ENCODE results near the gene RUFY1.
"Not testable (repeated sequence)": the region's sequence is repeated elsewhere in the genome, so short reads cannot be mapped to it uniquely, and the experiment has no call there.

The RUFY1 gene, protein sequence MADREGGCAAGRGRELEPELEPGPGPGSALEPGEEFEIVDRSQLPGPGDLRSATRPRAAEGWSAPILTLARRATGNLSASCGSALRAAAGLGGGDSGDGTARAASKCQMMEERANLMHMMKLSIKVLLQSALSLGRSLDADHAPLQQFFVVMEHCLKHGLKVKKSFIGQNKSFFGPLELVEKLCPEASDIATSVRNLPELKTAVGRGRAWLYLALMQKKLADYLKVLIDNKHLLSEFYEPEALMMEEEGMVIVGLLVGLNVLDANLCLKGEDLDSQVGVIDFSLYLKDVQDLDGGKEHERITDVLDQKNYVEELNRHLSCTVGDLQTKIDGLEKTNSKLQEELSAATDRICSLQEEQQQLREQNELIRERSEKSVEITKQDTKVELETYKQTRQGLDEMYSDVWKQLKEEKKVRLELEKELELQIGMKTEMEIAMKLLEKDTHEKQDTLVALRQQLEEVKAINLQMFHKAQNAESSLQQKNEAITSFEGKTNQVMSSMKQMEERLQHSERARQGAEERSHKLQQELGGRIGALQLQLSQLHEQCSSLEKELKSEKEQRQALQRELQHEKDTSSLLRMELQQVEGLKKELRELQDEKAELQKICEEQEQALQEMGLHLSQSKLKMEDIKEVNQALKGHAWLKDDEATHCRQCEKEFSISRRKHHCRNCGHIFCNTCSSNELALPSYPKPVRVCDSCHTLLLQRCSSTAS

DNA sequence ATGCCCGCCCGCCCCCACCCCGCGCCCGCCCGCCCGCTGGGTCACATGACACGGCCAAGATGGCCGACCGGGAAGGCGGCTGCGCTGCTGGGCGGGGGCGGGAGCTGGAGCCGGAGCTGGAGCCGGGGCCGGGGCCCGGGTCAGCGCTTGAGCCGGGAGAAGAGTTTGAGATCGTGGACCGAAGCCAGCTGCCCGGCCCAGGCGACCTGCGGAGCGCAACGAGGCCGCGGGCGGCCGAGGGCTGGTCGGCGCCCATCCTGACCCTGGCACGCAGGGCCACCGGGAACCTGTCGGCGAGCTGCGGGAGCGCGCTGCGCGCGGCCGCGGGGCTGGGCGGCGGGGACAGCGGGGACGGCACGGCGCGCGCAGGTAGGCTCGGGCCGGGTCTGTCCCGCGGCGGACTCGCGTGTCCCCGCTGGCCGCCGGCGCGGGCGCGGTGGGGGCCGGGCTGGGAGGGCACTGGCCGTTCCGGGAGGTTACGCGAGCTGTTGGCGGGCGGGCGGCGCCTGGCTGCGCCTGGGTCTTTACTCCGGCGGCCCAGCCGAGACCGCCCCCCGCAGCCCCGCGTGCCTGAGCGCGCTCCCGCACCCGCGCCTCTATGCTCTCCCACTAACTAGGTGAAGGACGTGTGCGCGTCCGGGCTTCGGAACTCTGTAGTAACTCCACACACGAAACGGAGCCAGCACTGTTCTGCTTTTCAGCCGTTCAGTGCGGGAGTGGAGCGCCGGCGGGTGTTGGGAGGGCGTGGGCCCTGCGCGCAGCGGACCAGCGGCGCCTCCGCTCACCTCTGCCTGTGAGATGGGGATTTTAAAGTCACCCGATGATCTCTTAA lies at the start of gene RUFY1:
Gene RUFY1 (plus strand): TSS at position 44 of the 832 bp plus-strand sequence. CDS start 16 bp downstream, at position 60.
- DNase-seq (ENCODE audit: low read depth), result peak; percentile 87

DNA sequence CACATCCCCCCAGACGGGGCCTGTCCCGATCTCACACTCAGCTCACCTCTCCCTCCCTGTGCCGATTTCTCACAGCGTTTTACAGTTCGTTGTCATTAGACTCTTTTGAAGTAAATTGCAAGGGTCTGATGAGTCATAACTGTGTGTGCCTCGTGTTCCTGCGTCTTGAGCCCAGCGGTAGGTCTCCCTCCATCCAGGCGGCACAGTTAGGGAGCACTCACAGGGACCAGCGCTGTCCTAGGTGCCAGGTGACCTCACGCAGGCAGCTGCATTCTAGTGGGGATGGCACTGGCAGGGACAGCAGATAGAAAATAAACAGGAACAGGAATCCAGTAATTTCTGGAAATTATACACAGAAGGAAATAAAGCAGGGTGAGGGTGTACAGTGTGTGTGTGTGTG lies 48.4 kb upstream of the RUFY1 start:
- DNase-seq (ENCODE audit: low read depth), result not testable (repeated sequence)

DNA sequence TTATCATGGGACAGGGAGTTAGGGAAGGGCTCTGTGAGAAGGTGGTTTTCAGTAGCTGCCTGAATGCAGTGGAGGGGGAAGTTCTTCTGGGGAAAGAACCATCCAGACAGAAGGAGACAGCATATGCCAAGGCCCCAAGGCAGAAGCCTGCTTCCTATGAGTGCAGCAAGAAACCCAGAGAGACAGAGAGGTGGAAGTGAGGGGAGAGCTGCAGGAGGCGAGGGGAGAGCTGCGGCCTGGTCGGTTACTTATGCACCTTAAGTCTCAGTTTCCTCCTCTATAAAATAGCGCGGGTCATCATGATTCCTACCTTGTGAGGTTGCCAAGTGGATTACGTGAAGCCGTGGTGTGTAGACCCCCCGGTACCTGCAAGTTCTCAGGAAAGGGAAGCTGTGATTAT lies 47.9 kb upstream of the RUFY1 start:
- not testable (repeated sequence) for DNase-seq (ENCODE audit: low read depth)

DNA sequence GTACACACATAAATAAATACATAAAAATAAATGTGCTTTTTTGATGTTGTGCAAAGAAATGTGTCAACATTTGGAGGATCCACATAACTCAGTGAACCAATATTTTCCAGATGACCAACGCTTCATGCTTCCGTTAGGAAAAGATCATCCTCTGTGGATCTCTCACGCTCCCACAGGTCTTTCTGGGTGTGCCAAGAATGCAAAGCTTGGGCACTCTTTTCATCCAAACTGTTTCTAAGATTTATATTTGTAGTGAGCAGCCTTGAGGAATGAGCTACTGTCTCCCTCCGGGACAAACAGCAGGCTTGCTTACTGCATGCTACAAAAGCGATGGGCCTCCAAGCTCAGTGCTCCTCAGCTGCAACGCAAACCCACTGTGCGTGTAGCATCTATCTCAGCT lies 46.2 kb upstream of the RUFY1 start:
- DNase-seq (ENCODE audit: low read depth), result no peak

DNA sequence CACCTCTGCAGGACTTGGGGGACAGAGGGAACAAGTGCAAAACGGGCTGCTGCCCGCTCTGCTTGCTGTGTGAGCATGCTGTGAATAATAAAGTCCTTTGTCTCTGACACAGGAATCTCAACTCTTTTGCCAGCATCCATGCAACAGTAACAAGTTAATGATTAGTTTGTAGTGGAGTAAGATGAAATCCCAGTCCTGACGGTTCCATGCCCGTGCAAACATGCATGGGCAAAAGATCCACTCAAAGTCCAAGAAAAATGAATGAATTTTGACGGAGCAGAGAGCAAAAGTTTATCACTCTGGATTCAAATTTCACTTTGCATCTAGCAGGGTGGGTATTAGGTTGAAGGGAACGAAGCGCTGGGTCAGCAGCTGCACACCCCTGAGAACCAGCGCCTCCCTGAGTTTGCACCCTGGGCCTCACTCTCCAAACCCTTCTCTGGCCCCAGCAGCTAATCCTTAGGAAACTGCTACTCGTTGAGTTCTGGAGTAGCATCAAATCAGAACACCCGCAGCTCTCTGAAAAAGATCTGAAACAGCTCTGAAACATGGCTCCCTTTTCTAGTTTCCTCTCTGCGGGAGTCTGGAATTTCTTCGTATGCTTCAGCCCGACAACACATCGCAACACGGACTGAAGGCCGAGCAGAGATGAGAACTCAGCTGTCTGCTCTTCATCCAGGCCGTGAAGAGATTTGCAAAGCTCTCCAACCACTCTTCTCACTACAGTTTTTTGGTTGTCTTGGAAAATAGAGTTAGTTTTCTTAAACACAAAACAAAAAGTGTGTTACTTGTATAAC lies 45.6 kb upstream of the RUFY1 start:
- DNase-seq (ENCODE audit: low read depth), result no peak

DNA sequence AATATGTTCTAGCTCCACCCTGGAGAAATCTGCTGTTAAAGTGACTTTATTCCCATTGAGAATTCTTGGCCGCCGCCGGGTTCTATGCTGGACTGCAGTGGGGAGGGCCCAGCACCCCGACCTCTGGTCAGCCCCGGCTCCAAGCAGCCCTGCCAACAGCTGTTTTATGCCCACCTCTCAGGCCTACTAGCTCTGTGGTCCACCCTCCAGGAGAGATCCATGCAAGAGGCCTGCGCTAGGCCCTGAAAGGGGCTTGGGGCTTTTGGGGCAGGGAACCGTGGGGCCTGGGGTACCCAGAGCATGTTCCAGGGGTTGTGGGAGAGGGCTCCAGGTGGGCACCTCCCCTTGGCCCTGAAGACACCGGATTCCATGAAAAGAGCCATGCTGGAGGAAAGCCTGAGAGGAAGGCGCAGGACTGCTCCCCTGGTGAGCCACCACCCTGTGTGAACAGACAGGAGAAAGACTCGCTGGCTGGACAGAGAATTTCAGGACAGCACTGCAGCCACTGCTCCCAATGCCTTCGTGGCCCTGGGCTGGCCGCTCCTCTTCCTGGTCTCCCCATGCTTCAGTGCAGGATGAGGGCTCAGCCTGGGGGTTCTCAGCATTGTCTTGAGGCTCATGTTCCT lies 44.6 kb upstream of the RUFY1 start:
- no peak for DNase-seq (ENCODE audit: low read depth)

DNA sequence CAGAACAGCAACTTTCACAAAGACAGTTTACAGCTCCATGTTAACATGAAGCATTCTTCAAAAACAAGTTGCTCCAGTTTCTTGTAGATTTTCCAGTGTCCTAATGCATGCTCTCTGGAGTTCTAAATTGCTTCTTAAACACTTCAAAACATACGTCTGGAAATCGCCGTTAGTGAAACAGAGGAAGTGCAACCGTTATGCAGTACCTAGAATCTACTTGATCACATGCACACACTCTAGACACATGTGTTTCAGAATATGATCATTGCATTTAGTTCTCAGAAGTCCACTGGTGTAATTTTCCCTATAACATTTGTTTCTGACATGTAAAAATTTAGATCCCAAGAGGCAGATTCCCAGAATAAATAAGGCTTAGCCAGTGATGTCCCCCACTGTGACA lies 41.1 kb upstream of the RUFY1 start:
- no peak for DNase-seq (ENCODE audit: low read depth)

DNA sequence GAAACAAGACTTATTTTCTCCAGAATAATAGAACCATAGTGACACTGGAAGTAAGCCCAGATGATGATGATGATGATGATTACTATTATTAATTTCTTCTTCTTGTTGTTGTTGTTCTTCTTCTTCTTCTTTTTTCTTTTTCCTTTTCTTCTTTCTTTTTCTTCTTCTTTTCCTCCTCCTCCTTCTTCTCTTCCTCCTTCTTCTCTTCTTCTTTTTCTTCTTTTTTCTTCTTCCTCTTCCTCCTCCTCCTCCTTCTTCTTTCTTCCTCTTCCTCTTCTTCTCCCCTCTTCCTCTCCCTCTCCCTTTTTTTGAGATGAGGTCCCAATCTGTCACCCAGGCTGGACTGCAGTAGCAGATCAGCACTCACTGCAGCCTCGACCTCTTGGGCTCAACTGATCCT lies 40.5 kb upstream of the RUFY1 start:
- DNase-seq (ENCODE audit: low read depth), result no peak

DNA sequence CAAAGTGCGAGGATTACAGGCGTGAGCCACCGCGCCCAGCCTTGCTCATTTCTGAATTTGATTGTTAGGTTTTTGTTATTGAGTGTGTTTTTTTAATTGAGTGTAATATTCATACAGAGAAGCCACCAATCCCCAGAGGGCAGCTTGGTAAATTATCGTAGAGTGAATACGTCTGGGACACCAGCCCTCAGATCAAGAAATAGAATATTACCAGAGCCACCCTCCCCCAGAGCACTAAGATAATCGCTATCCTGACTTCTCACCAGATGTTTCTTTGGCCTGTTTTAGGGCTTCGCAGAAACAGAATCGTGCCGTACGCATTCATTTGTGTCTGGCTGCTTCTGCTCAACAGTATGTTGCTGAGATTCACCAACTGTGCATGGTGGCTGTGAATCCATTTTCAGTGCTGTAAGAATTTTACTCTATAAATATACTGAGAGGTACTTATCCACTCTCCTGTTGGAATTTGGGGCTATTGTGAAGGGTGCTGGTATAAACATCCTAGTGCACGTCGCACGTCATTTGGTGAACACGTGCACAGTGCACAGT lies 37.8 kb upstream of the RUFY1 start:
- no peak for DNase-seq (ENCODE audit: low read depth)

DNA sequence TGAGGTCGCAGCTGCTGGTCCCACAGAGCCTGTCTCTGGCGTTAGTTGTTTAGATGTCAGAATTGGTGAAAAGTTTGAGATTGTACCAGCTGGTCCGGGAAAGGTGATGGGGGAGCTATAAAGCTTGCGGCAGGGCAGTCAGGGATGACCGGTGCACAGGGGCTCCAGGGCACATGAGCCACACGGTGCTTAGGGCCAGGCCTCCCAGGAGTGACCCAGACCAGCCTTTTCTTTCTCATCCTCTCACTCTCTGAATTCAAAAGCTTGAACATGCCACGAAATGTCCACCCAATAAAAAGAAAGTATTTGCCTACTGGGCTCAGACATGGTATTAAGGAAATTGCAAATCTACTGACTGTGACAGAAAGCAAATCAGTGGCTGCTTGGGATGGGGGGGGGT lies 34.9 kb upstream of the RUFY1 start:
- DNase-seq (ENCODE audit: low read depth), result not testable (repeated sequence)

DNA sequence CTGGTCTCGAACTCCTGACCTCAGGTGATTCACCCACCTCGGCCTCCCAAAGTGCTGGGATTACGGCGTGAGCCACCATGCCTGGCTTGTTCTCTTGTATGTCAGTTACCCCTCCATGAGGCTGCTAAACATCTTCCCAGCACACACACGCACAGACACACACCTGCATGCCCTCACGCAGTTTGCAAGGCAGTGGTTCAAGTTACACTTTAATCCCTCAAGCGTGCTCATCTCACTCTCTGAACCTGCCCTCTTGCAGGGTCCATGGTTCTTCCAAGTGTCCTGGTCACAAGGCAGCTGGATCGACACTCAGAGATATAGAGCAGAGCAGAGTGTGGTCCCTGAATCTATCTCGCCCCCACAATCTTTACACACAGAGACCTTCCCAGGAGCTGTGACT lies 34.1 kb upstream of the RUFY1 start:
- no peak for DNase-seq (ENCODE audit: low read depth)

DNA sequence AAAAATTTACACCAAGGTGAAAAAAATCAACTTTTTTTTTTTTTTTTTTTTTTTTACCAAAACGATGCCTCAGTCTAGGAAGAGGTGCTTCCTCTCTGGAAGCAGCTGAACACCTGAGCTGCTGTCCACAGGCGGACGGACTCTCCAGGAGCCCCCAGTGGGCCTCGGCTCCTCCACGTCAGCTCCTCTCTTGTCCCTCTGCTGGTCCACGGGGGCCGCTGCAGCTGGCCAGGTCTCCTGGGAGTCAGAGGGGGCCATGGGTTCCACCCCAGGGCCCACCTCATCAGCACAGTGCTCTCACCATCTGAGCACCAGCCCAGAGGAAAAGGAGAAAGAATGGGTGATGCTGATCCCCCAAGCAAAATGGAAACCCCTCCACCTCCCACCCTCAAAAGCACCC lies 32.6 kb upstream of the RUFY1 start:
- not testable (repeated sequence) for DNase-seq (ENCODE audit: low read depth)

DNA sequence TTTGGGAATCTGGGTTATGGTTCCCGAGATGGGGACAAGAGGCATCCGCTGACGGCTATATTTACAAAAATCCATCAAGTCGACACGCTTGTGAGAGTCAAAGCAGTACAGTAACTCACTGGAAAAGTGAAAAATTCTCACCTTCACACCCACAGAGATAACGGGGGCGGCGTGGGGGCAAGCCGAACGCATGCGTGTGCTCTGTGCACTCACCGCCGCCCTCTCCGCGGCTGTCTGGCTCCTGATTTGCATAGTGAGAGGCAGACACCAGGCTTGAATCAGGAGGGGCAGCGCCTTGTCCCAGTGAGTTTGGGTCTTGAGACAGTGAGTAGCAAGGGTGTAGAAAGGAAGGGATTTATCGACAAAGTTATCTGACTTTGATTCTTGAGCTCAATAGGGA lies 32.0 kb upstream of the RUFY1 start:
- not testable (repeated sequence) for DNase-seq (ENCODE audit: low read depth)

DNA sequence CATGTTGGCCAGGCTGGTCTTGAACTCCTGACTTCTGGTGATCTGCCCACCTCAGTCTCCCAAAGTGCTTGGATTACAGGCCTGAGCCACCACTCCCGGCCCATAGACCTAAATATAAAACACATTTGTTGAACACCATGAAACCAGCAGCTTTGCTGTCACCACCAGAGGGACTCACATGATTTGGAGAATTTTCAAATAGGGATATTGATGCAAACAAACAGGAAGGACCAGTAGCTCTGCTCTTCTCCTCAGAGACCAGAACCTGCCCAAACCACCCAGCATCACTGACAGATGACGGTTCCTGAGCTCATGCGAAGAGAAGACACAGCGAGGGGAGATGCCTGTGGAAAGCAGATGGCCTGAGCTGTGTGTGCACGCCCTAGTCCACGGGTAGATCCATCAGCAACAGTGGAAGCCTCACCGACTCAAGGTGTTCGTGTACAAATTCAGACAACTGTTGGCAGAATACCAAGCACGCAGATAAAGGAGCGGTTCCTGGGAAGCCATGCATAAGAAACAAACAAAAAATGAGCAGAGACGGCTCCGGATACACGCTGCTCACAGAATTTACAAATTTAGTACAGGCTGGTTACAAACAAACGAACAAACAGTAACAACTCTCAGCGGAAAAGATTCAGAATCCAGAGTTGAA lies 30.8 kb upstream of the RUFY1 start:
- DNase-seq (ENCODE audit: low read depth), result not testable (repeated sequence)

DNA sequence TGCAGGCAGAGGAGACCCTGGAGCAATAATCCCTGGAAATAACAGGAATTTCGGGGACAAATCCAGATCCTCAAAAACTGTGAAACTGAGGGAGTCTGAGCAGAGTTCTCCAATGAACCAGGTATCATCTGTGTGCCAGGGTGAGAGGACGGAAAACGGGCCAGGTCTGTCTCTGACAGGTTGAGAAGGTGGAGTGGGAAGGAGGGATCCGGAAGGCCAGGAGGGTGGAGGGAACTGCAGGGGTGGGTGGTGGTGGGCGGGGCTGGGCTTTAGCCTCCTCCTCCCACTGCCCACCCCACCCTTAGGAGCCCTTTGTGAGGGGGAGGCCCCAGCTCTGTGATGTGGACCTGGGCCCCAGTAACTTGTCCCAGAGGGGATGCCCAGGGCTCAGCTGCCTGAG lies 28.2 kb upstream of the RUFY1 start:
- DNase-seq (ENCODE audit: low read depth), result not testable (repeated sequence)

DNA sequence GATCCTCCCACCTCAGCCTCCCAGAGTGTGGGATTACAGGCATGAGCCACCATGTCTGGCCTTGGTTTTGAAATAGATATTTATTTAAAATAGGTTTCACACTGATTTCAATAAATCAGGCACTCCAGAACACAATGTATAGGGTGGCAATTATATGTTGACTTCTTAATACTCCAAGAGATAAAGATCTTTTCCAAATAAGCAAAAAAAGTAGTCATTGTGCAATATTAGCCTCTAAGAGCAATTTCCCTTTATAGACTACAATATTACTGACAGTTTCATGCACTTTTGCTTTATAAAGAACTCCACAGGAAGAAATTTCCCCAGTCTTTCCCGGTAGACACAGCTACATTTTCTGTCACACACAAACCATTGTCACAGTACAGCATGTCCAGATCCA lies 23.4 kb upstream of the RUFY1 start:
- no peak for DNase-seq (ENCODE audit: low read depth)

DNA sequence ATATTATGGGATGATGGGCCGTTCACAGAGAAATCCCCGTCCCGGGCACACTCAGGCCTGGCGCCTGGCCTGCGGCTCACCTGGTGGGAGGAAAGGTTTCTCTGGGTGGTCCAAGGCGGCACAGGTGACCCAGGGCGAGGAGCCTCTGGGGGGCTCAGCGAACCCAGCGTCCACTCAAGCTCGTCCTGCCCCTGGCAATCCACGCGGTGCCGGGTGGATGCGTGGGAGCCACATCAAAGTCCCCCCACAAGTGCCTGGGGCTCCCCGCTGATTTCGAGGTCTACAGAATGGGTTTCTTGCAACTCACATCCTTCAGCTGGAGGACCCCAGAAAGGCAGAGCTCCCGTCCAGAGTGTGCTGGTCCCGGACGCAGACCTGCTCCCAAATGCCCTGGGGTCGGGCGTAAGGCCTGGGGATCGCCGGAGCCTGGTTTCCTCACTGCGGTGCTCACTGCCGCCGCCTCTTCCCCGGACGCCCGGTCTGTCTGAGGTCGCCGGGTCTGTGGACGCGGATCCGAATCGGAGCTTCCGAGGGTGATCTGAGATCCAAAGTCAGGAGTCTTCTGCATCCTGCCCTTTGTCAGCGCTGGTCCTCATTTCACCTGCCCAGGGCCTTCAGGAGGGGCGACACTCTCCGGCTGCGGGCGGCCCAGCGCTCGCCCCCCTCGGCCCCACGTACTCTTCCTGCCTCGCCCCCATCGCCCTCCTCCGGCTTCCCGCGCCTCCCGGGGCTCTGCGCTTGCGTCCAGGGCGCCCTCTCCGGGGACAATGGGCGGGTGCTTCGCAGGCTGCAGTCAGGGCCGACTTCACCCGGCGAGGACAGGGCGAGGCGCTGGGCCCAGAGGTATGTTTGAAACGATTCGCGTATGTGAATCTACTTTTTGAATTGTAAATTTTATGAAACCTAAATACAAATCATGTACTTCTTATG lies 20.0 kb upstream of the RUFY1 start:
- DNase-seq (ENCODE audit: low read depth), result peak; percentile 69

DNA sequence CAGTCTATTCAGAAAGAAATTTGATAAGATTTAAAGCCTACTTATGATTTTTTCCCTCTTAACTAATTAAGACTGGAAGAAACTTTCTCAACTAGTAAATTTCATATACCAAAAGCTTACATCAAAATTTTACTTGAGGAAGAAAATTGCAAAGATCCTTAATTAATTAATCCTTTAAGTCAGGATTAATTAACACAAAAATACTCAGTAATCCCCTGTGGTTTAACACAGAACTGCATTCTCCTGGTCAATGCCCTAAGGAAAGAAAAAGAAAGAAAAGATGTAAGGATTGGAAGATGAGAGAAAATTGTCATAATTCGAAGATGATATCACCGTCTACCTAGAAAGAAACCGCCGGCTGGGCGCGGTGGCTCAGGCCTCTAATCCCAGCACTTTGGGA lies 17.3 kb upstream of the RUFY1 start:
- DNase-seq (ENCODE audit: low read depth), result no peak

DNA sequence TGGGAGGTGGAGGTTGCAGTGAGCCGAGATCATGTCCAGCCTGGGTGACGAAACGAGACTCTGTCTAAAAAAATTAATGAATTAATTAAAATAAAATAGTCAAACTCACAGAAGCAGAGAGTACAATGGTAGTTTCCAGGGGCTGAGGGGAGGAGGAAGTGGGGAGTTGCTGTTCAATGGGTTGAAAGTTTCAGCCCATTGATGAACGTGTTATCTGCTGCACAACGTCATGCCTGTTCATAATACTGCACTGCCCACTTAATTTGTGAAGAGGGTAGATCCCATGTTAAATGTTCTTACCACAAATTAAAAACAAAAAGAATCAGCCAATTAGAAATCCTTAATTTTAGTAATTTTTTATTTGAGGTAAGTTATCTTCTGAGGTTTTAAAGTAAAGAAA lies 16.4 kb upstream of the RUFY1 start:
- no peak for DNase-seq (ENCODE audit: low read depth)

Measured in activated T-cell treated with anti-CD3 and anti-CD28 coated beads for 48 hours (primary cell).